DMS79 (cell line): ENCODE results near the gene ZNF384.

Experiments
- DNase-seq: peaks from one replicate; lab custom pipeline; 2025; lab: John Stamatoyannopoulos, UW

Gene ZNF384

GRCh38 chr12:6653342-6653741, 35.8 kb downstream of the ZNF384 start:
- no peak for DNase-seq

- DNase-seq: no peak
Measured at GRCh38 chr12:6652391-6652790, 36.8 kb downstream of the ZNF384 start.

- DNase-seq: no peak
Measured at GRCh38 chr12:6650832-6651231, 38.3 kb downstream of the ZNF384 start.

GRCh38 chr12:6647083-6647604, 42.0 kb downstream of the ZNF384 start, which contains the start of gene ACRBP:
Gene ACRBP (minus strand): TSS chr12:6647432. CDS start chr12:6647366, 66 bp downstream.
- DNase-seq: no peak

GRCh38 chr12:6646276-6647082, 42.7 kb downstream of the ZNF384 start:
- no peak for DNase-seq

GRCh38 chr12:6644903-6645302, 44.3 kb downstream of the ZNF384 start:
- DNase-seq: no peak

GRCh38 chr12:6644257-6644596, 44.9 kb downstream of the ZNF384 start:
- no peak for DNase-seq

- no peak for DNase-seq
Measured at GRCh38 chr12:6643569-6644256, 45.5 kb downstream of the ZNF384 start.

- DNase-seq: no peak
Measured at GRCh38 chr12:6641131-6641530, 48.0 kb downstream of the ZNF384 start.

- DNase-seq: no peak
Measured at GRCh38 chr12:6640497-6640896, 48.7 kb downstream of the ZNF384 start.

GRCh38 chr12:6639151-6639801, 49.9 kb downstream of the ZNF384 start:
- no peak for DNase-seq

GRCh38 chr12:6638305-6638704, 50.9 kb downstream of the ZNF384 start:
- no peak for DNase-seq

- no peak for DNase-seq
Measured at GRCh38 chr12:6635856-6636531, 53.2 kb downstream of the ZNF384 start, which contains the start of gene LPAR5. Gene LPAR5 (minus strand): TSS chr12:6635959. CDS start chr12:6621248, 14,711 bp downstream.

GRCh38 chr12:6635375-6635855, 53.8 kb downstream of the ZNF384 start:
- no peak for DNase-seq

GRCh38 chr12:6632026-6632983, 56.9 kb downstream of the ZNF384 start:
- no peak for DNase-seq

GRCh38 chr12:6631549-6631961, 57.6 kb downstream of the ZNF384 start:
- no peak for DNase-seq

GRCh38 chr12:6630736-6631135, 58.4 kb downstream of the ZNF384 start:
- DNase-seq: no peak

- no peak for DNase-seq
Measured at GRCh38 chr12:6627616-6628015, 61.6 kb downstream of the ZNF384 start.

- DNase-seq: no peak
Measured at GRCh38 chr12:6626654-6627283, 62.4 kb downstream of the ZNF384 start.

- no peak for DNase-seq
Measured at GRCh38 chr12:6620885-6621274, 68.3 kb downstream of the ZNF384 start.
